GM12878 (cell line): Measurements from ENCODE around the gene PLS1. TPM values are rescaled to one million over a fixed set of nuclear protein-coding genes. Genes with fewer than 3 reads are reported as not detected.

Source experiments
- ATAC-seq: fragments of 200-7000 bp; cut with Tn5 transposase; 3 replicates; pipeline ENCODE4 v1.9.1; 2020; ENCODE audit warnings: mild to moderate bottlenecking, moderate library complexity
- BruUV-seq: library from RNA; stranded (reverse); fragments of 400-500 nt; replicated peaks from 2 replicates; lab custom pipeline; 2021; lab: Mats Ljungman, UMichigan
- CTCF ChIA-PET: fragments of 300-600 bp; sonication (Branson Sonifier 250); formaldehyde crosslinking; extraction: SDS; loops from one replicate; lab custom pipeline; 2021; ENCODE audit warnings: inconsistent platforms; lab: Yijun Ruan, JAX
- POLR2A ChIA-PET: fragments of 350-600 bp; formaldehyde crosslinking; extraction: SDS; loops from one replicate; lab custom pipeline; 2021; ENCODE audit warnings: inconsistent platforms; lab: Charles Lee
- RAD21 ChIA-PET: fragments of 300-600 bp; sonication (Branson Sonifier 250); formaldehyde crosslinking; loops from one replicate; lab custom pipeline; 2023; ENCODE audit warnings: antibody characterized with exemption; ENCODE audit not compliant: unreplicated experiment; lab: Charles Lee
- SMC1A ChIA-PET: fragments of 300-600 bp; sonication (Branson Sonifier 250); formaldehyde crosslinking; loops from one replicate; lab custom pipeline; 2023; ENCODE audit not compliant: unreplicated experiment, uncharacterized antibody; lab: Charles Lee
- DNase-seq: peaks from one replicate; pipeline ENCODE4 v3.0.0-alpha.2; 2011; ENCODE audit warnings: low read depth, low spot score
- FAIRE-seq: peaks from 3 replicates; lab custom pipeline; 2011; peaks lifted over from hg19 to GRCh38; lab: Jason Lieb, UNC
- H2AFZ ChIP-seq: 2 replicates; pipeline ENCODE4 v1.6.0; 2011; ENCODE audit warnings: low read depth, low read length, control low read depth; ENCODE audit not compliant: control insufficient read depth
- H3K27ac ChIP-seq: 2 replicates; pipeline ENCODE4 v1.5.1; 2011; ENCODE audit warnings: control low read depth; ENCODE audit not compliant: control insufficient read depth, insufficient read depth
- H3K27me3 ChIP-seq, 2 experiments: replicated peaks in 1 of 2; 2 replicates each; pipeline versions ENCODE4 v1.6.0 to v1.6.1; 2011; ENCODE audit warnings: low read length in 1 of 2; ENCODE audit not compliant: control insufficient read depth in 2 of 2, insufficient read depth in 2 of 2
- H3K36me3 ChIP-seq, 2 experiments: 2 replicates each; pipeline ENCODE4 v1.5.1; 2011; ENCODE audit warnings: low read length in 1 of 2; ENCODE audit not compliant: control insufficient read depth in 2 of 2, insufficient read depth in 2 of 2
- H3K4me1 ChIP-seq: 2 replicates; pipeline ENCODE4 v1.6.1; 2011; ENCODE audit warnings: mild to moderate bottlenecking, low read length, moderate library complexity, mixed read lengths; ENCODE audit not compliant: control insufficient read depth, insufficient read depth
- H3K4me2 ChIP-seq: 2 replicates; pipeline ENCODE4 v1.6.0; 2011; ENCODE audit warnings: control low read depth; ENCODE audit not compliant: control insufficient read depth, insufficient read depth
- H3K4me3 ChIP-seq: fragments of 200-600 bp; sonication (generic); 2 replicates; pipeline ENCODE4 v1.5.1; 2016
- H3K79me2 ChIP-seq: 2 replicates; pipeline ENCODE4 v1.6.0; 2011; ENCODE audit warnings: low read length; ENCODE audit not compliant: control insufficient read depth, insufficient read depth
- H3K9ac ChIP-seq: 2 replicates; pipeline ENCODE4 v1.8.0; 2011; ENCODE audit warnings: low read length, control low read depth, mixed read lengths; ENCODE audit not compliant: control insufficient read depth, insufficient read depth
- H3K9me3 ChIP-seq: replicated peaks from 3 replicates; pipeline ENCODE4 v1.5.1; 2011; ENCODE audit warnings: mild to moderate bottlenecking, low read length; ENCODE audit not compliant: control insufficient read depth, insufficient read depth
- H4K20me1 ChIP-seq: 2 replicates; pipeline ENCODE4 v1.6.0; 2011; ENCODE audit not compliant: control insufficient read depth, insufficient read depth
- CREB1 ChIP-seq: IDR thresholded peaks from 2 replicates; pipeline ENCODE4 v1.6.1; 2012; ENCODE audit warnings: low read depth, mild to moderate bottlenecking, inconsistent platforms
- GABPA ChIP-seq: IDR thresholded peaks from 2 replicates; pipeline ENCODE4 v1.6.1; 2014; ENCODE audit warnings: antibody characterized with exemption, low read depth, mild to moderate bottlenecking, inconsistent platforms
- GATAD2B ChIP-seq: fragments of 450-650 bp; conservative IDR thresholded peaks from 2 replicates; pipeline ENCODE4 v1.6.1; 2017; ENCODE audit warnings: low read depth, mild to moderate bottlenecking, moderate library complexity
- HDAC6 ChIP-seq: fragments of 200-600 bp; sonication (generic); IDR thresholded peaks from one replicate; pipeline ENCODE4 v1.8.0; 2017; ENCODE audit warnings: antibody characterized with exemption; ENCODE audit not compliant: unreplicated experiment
- IRF4 ChIP-seq: IDR thresholded peaks from 2 replicates; pipeline ENCODE4 v1.6.1; 2011; ENCODE audit warnings: low read depth, low read length
- KAT2A ChIP-seq: conservative IDR thresholded peaks from 2 replicates; pipeline ENCODE4 v1.6.1; 2011; ENCODE audit warnings: low read depth, low read length; ENCODE audit not compliant: control insufficient read depth
- KLF5 ChIP-seq: fragments of 450-650 bp; IDR thresholded peaks from 2 replicates; pipeline ENCODE4 v1.6.1; 2014; ENCODE audit warnings: mild to moderate bottlenecking; ENCODE audit not compliant: partially characterized antibody
- MTA2 ChIP-seq: fragments of 450-650 bp; IDR thresholded peaks from 2 replicates; pipeline ENCODE4 v1.6.1; 2016; ENCODE audit warnings: low read depth, mild to moderate bottlenecking, moderate library complexity
- MXI1 ChIP-seq: fragments of 150-350 bp; IDR thresholded peaks from 2 replicates; pipeline ENCODE4 v1.6.1; 2011; ENCODE audit warnings: low read depth, mild to moderate bottlenecking, inconsistent platforms, low read length, improper control_type of control experiment
- ZSCAN29 ChIP-seq: fragments of 450-650 bp; IDR thresholded peaks from 2 replicates; pipeline ENCODE4 v1.6.1; 2017; ENCODE audit warnings: mild to moderate bottlenecking, moderate library complexity
- WGBS: methylation state at CpG from one replicate; pipeline ENCODE4 v1.1.6; 2016; ENCODE audit warnings: low lambda C conversion rate; ENCODE audit not compliant: insufficient replicate concordance, insufficient coverage; ENCODE audit errors: missing lambda C conversion rate; 5-methylcytosine and 5-hydroxymethylcytosine counted together
- in situ Hi-C: fragments of 300-500 bp; cut with MboI; formaldehyde crosslinking; loops from 9 replicates; pipeline ENCODE4 v1.14.3; 2018; ENCODE audit warnings: mixed read lengths
- intact Hi-C: fragments of 100-400 bp; cut with micrococcal nuclease; formaldehyde crosslinking; loops from one replicate; pipeline ENCODE4 v1.14.2; 2022; ENCODE audit not compliant: unreplicated experiment
- polyA plus RNA-seq, 11 experiments: library from polyadenylated mRNA; depleted of rRNA in 4 of 11; unstranded in 6 of 11; stranded (reverse) in 5 of 11; fragments of >200 nt; fragmentation: Nextera tagmentation in 4 of 11; fragmentation: Illumina TruSeq in 1 of 11; extraction: Ambion mirVana in 4 of 11; extraction: Trizol in 1 of 11; gene quantifications; 1 replicate in 1 of 11; 2 replicates in 10 of 11; pipeline versions ENCODE4 v1.2.1 to v1.2.3, GENCODE V29; 2011 to 2016; ENCODE audit warnings: inconsistent platforms in 2 of 11, missing spikeins in 2 of 11, low read depth in 1 of 11
- total RNA-seq, 4 experiments: library from RNA; depleted of rRNA in 3 of 4; stranded (reverse); fragments of >200 nt in 3 of 4; fragmentation: Illumina TruSeq in 1 of 4; extraction: Trizol in 1 of 4; gene quantifications; 2 replicates each; pipeline versions ENCODE4 v1.2.1 to v1.2.3, GENCODE V29; 2013 to 2021

Gene PLS1
- total and polyA plus RNA-seq, 10 of the 15 experiments (the other 5 are each of a cell fraction or from before 2014, with no cell fraction given) = 0.59 to 11.7 (median 1.7) TPM

DNA sequence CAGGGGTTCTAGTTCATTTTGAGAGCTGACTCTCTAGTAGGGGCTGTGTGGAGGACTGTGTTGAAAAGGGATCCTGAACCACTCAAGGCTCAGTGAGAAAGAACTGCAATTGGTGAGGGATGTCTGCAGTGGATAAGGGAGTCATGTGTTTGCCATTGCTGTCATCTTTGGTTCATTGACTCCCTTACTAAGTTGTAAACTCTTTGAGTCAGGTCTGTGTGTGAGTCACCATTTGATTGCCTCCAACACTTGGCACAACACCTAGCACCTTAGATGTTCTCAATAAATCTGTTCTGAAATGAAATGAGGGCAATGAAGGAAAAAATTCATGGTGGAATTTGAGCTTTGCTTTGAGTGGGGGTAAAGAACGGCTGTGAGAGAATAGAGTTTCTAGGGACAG lies 51.7 kb downstream of the PLS1 start (continued):
- no peak for TF ChIP-seq IRF4
- no peak for TF ChIP-seq MXI1
- TF ChIP-seq MTA2 = no peak
- no peak for TF ChIP-seq CREB1
- TF ChIP-seq ZSCAN29 = no peak
- no peak for TF ChIP-seq KAT2A
- TF ChIP-seq GATAD2B = no peak
- TF ChIP-seq GABPA = no peak
- TF ChIP-seq HDAC6 = no peak

DNA sequence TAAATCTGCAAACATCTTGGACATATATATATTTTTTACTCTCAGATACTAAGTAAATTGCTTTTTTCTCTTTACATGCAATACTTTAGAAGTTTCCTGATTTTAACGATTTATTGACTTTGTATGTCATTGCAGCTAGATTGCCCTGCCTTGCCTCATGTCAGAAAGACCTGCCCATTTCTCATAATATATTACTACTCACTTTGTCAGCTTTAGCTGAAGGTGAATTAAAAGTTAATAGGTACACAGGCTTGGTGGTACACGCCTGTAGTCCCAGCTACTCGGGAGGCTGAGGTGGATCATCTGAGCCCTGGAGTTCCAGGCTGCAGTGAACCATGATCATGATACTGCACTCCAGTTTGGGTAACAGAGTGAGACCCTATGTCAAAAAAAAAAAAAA lies 52.8 kb downstream of the PLS1 start:
- ChIA-PET CTCF (interaction anchor here (0.6 kb wide), 1 partner anchor 1719 kb away, joined by 3 read pairs; no protein-coding TSS in a partner anchor), RAD21 (no interaction called here), SMC1A (interaction anchor here (0.8 kb wide), 1 partner anchor 12 kb away, joined by 3 read pairs; no protein-coding TSS in a partner anchor), POLR2A (no interaction called here)
- no peaks in the 10 kb centered on the region for H3K36me3 ChIP-seq
- no peak overlapping the region for H3K4me3 ChIP-seq
- intact Hi-C loops = no loop called here
- FAIRE-seq = no peak
- no peaks in the 10 kb centered on the region for H3K4me1 ChIP-seq
- H3K4me2 ChIP-seq = no peak overlapping the region
- no peak for ATAC-seq
- H3K9me3 ChIP-seq = no peaks in the 10 kb centered on the region
- WGBS = 49% methylated on average over 3 of the region's 3 CpGs
- TF ChIP-seq KLF5 = no peak
- no peaks in the 10 kb centered on the region for H3K27me3 ChIP-seq
- H2AFZ ChIP-seq = no peak overlapping the region
- no peaks in the 10 kb centered on the region for H3K79me2 ChIP-seq
- in situ Hi-C loops = no loop called here
- BruUV-seq = no TSS peak
- H4K20me1 ChIP-seq = no peaks in the 10 kb centered on the region
- H3K9ac ChIP-seq = no peak overlapping the region
- no peak overlapping the region for H3K27ac ChIP-seq
- DNase-seq = no peak
